ENCODE results near the gene SPTBN4. TPM values are rescaled to one million over a fixed set of nuclear protein-coding genes. Genes with fewer than 3 reads are reported as not detected.
A peak's percentile ranks its signal among the peaks of the same experiment; 100 is the strongest.
"Not testable (repeated sequence)": the region's sequence is repeated elsewhere in the genome, so short reads cannot be mapped to it uniquely, and the experiment has no call there.

SPTBN4 gene
- total RNA-seq, 2 experiments from 2014 or later: 0.39 to 0.40 TPM

GRCh38 chr19:40543029-40543597 lies 76.3 kb downstream of the SPTBN4 start:
- H3K27ac Mint-ChIP-seq: no peak overlapping the region
- ATAC-seq (ENCODE audit: low read depth): no peak
- H3K36me3 Mint-ChIP-seq: no peaks in the 10 kb centered on the region
- no peak for DNase-seq
- H3K4me1 Mint-ChIP-seq: no peaks in the 10 kb centered on the region
- peaks cover 8% of the 10 kb centered on the region for H3K27me3 Mint-ChIP-seq
- no peaks in the 10 kb centered on the region for H3K9me3 Mint-ChIP-seq
- H3K4me3 Mint-ChIP-seq: no peak overlapping the region
- POLR2A ChIA-PET: no interaction called here

- H3K4me1 Mint-ChIP-seq; H3K36me3 Mint-ChIP-seq; ATAC-seq (ENCODE audit: low read depth); H3K9me3 Mint-ChIP-seq; DNase-seq; H3K4me3 Mint-ChIP-seq; POLR2A ChIA-PET; H3K27ac Mint-ChIP-seq: not testable (repeated sequence)
- H3K27me3 Mint-ChIP-seq: peaks cover 26% of the 10 kb centered on the region
Observed at GRCh38 chr19:40546153-40546841, 79.5 kb downstream of the SPTBN4 start.

GRCh38 chr19:40547190-40547589 lies 80.4 kb downstream of the SPTBN4 start:
- H3K4me3 Mint-ChIP-seq; POLR2A ChIA-PET; H3K36me3 Mint-ChIP-seq; DNase-seq; ATAC-seq (ENCODE audit: low read depth); H3K4me1 Mint-ChIP-seq; H3K9me3 Mint-ChIP-seq; H3K27ac Mint-ChIP-seq: not testable (repeated sequence)
- H3K27me3 Mint-ChIP-seq: peaks cover 26% of the 10 kb centered on the region

GRCh38 chr19:40547836-40548235 lies 81.0 kb downstream of the SPTBN4 start:
- Mint-ChIP-seq H3K36me3 (no peaks in the 10 kb centered on the region), H3K4me3 (no peak overlapping the region), H3K9me3 (no peaks in the 10 kb centered on the region), H3K4me1 (peaks cover 2% of the 10 kb centered on the region), H3K27ac (no peak overlapping the region), H3K27me3 (peaks cover 31% of the 10 kb centered on the region)
- DNase-seq (no peak), ATAC-seq (ENCODE audit: low read depth) (no peak)
- POLR2A ChIA-PET: no interaction called here

GRCh38 chr19:40549007-40549708 lies 82.4 kb downstream of the SPTBN4 start:
- Mint-ChIP-seq H3K27me3 (peaks cover 42% of the 10 kb centered on the region), H3K9me3 (no peaks in the 10 kb centered on the region), H3K4me1 (peaks cover 2% of the 10 kb centered on the region), H3K36me3 (no peaks in the 10 kb centered on the region), H3K27ac (no peak overlapping the region), H3K4me3 (peak overlapping the region; percentile 13)
- POLR2A ChIA-PET: interaction anchor here (0.6 kb wide), 1 partner anchor 36 kb away, joined by 3 read pairs; no protein-coding TSS in a partner anchor
- peak; percentile 75 for DNase-seq
- peak; percentile 79 for ATAC-seq (ENCODE audit: low read depth)

GRCh38 chr19:40550951-40551350 lies 84.2 kb downstream of the SPTBN4 start:
- no peaks in the 10 kb centered on the region for H3K9me3 Mint-ChIP-seq
- no peaks in the 10 kb centered on the region for H3K36me3 Mint-ChIP-seq
- peaks cover 2% of the 10 kb centered on the region for H3K4me1 Mint-ChIP-seq
- POLR2A ChIA-PET: no interaction called here
- peaks cover 55% of the 10 kb centered on the region for H3K27me3 Mint-ChIP-seq
- no peak overlapping the region for H3K27ac Mint-ChIP-seq
- ATAC-seq (ENCODE audit: low read depth) (no peak), DNase-seq (no peak)
- H3K4me3 Mint-ChIP-seq: no peak overlapping the region

GRCh38 chr19:40552848-40553247 lies 86.0 kb downstream of the SPTBN4 start:
- H3K27me3 Mint-ChIP-seq: peaks cover 59% of the 10 kb centered on the region
- no peak overlapping the region for H3K27ac Mint-ChIP-seq
- no peak for DNase-seq
- H3K4me1 Mint-ChIP-seq: peaks cover 2% of the 10 kb centered on the region
- H3K4me3 Mint-ChIP-seq: no peak overlapping the region
- POLR2A ChIA-PET: interaction anchor here (0.6 kb wide), 1 partner anchor 82 kb away, joined by 3 read pairs; no protein-coding TSS in a partner anchor
- ATAC-seq (ENCODE audit: low read depth): no peak
- no peaks in the 10 kb centered on the region for H3K36me3 Mint-ChIP-seq
- no peaks in the 10 kb centered on the region for H3K9me3 Mint-ChIP-seq

GRCh38 chr19:40553885-40554857 lies 87.4 kb downstream of the SPTBN4 start:
- ATAC-seq (ENCODE audit: low read depth) (no peak), DNase-seq (no peak)
- no peak overlapping the region for H3K27ac Mint-ChIP-seq
- H3K4me3 Mint-ChIP-seq: no peak overlapping the region
- POLR2A ChIA-PET: no interaction called here
- no peaks in the 10 kb centered on the region for H3K4me1 Mint-ChIP-seq
- H3K36me3 Mint-ChIP-seq: no peaks in the 10 kb centered on the region
- peaks cover 50% of the 10 kb centered on the region for H3K27me3 Mint-ChIP-seq
- no peaks in the 10 kb centered on the region for H3K9me3 Mint-ChIP-seq

GRCh38 chr19:40555978-40556689 lies 89.3 kb downstream of the SPTBN4 start:
- POLR2A ChIA-PET: interaction anchor here (0.7 kb wide), 2 partner anchors 105 to 1119 kb away, joined by 3 to 4 read pairs; no protein-coding TSS in a partner anchor
- peaks cover 2% of the 10 kb centered on the region for H3K4me1 Mint-ChIP-seq
- no peak for ATAC-seq (ENCODE audit: low read depth)
- H3K27ac Mint-ChIP-seq: no peak overlapping the region
- no peaks in the 10 kb centered on the region for H3K9me3 Mint-ChIP-seq
- H3K27me3 Mint-ChIP-seq: peaks cover 48% of the 10 kb centered on the region
- H3K36me3 Mint-ChIP-seq: no peaks in the 10 kb centered on the region
- no peak overlapping the region for H3K4me3 Mint-ChIP-seq
- DNase-seq: no peak

- POLR2A ChIA-PET: no interaction called here
- H3K27ac Mint-ChIP-seq: no peak overlapping the region
- DNase-seq (no peak), ATAC-seq (ENCODE audit: low read depth) (no peak)
- H3K27me3 Mint-ChIP-seq: peaks cover 54% of the 10 kb centered on the region
- no peaks in the 10 kb centered on the region for H3K36me3 Mint-ChIP-seq
- no peak overlapping the region for H3K4me3 Mint-ChIP-seq
- no peaks in the 10 kb centered on the region for H3K9me3 Mint-ChIP-seq
- peaks cover 5% of the 10 kb centered on the region for H3K4me1 Mint-ChIP-seq
Observed at GRCh38 chr19:40556953-40557530, 90.2 kb downstream of the SPTBN4 start.

GRCh38 chr19:40559394-40559793 lies 92.6 kb downstream of the SPTBN4 start:
- ATAC-seq (ENCODE audit: low read depth) (no peak), DNase-seq (no peak)
- POLR2A ChIA-PET: no interaction called here
- Mint-ChIP-seq H3K4me3 (no peak overlapping the region), H3K27me3 (peaks cover 44% of the 10 kb centered on the region), H3K9me3 (no peaks in the 10 kb centered on the region), H3K27ac (no peak overlapping the region), H3K4me1 (peaks cover 6% of the 10 kb centered on the region), H3K36me3 (no peaks in the 10 kb centered on the region)

- Mint-ChIP-seq H3K4me1 (peaks cover 6% of the 10 kb centered on the region), H3K27me3 (peaks cover 38% of the 10 kb centered on the region), H3K4me3 (no peak overlapping the region), H3K36me3 (no peaks in the 10 kb centered on the region), H3K27ac (no peak overlapping the region), H3K9me3 (no peaks in the 10 kb centered on the region)
- DNase-seq: no peak
- POLR2A ChIA-PET: interaction anchor here (0.6 kb wide), 1 partner anchor 10 kb away, joined by 3 read pairs; no protein-coding TSS in a partner anchor
- ATAC-seq (ENCODE audit: low read depth): no peak
Observed at GRCh38 chr19:40560092-40560507, 93.3 kb downstream of the SPTBN4 start.

All from activated naive CD8-positive, alpha-beta T cell treated with anti-CD3 and anti-CD28 coated beads, Interleukin-2, amount 10 ng/mL, durations not matched to agents 7 days and 5 days (primary cell).